HG02870 (cell line): ENCODE results near the gene MRPS2.

Experiments used
- ATAC-seq: cut with Tn5 transposase; IDR thresholded peaks from one replicate; pipeline ENCODE4 v1.9.1; 2021; ENCODE audit warnings: mild to moderate bottlenecking, moderate library complexity; ENCODE audit not compliant: unreplicated experiment

MRPS2 gene

DNA sequence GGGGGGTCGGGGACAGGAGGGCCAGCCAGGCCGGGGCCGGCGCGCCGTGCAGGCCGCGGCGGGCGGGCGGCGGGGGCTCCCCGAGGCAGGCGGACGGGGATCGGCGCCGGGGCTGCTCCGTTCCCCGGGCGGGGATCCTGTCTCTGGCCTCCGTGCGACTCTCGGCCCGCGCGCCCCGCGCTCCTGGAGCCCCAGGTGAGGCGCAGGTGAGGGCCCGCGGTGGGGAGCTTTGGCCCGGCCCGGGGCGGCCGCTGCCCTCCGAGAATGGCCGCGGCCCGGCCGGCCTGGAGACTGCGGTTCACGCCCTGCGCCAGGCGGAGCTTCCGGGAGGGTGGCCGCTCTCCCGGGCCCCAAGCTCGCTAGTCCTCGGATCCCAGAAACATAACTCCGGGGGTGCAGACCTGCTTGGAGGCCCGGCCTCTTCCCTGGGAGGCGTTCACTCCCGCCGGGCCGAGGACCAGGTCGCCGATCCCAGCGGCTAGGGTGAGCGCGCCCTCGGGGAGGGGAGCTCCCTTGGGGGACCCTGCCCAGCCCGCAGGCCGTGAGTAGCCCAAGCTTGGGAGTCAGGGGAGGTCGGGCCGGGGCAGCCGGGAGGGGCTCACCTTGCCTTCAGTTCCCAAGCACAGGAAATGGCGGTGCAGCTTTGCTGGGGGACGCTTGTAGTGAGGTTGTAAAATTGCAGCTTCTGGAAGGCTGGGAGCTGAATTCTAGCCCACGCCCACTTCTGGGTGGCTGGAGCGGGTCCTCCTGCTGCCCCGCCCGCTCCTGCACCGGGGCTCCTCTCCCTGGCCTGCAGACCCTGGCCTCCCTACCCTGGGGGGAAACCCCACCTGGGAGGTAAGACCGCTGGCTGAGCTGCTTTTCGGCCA, 20.2 kb upstream of the MRPS2 start:
- ATAC-seq, result no peak

DNA sequence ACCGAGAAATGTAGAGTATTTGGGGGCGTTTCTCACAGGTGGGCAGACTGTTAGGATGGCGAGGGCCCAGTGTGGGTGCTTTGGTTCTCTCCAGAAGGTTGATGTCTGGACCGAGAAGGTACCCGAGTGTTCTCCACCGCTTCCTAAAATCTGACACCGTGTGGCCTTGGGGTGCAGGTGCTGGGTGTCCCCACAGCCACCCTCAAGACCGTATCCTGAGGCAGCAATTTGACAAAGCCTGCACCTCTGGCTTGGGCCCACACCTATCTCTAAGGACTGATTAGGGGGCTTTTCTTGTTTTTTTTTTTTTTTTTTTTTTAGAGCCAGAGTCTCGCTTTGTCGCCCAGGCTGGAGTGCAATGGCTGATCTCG, 19.6 kb upstream of the MRPS2 start:
- ATAC-seq, result no peak

- ATAC-seq, result no peak
Observed at GRCh38 chr9:135482015-135482754, 18.3 kb upstream of the MRPS2 start.

GRCh38 chr9:135484460-135485277, 15.8 kb upstream of the MRPS2 start:
- ATAC-seq, result no peak

- ATAC-seq, result no peak
Observed at GRCh38 chr9:135485385-135485784, 15.1 kb upstream of the MRPS2 start.

- no peak for ATAC-seq
Observed at GRCh38 chr9:135485832-135486231, 14.7 kb upstream of the MRPS2 start.

DNA sequence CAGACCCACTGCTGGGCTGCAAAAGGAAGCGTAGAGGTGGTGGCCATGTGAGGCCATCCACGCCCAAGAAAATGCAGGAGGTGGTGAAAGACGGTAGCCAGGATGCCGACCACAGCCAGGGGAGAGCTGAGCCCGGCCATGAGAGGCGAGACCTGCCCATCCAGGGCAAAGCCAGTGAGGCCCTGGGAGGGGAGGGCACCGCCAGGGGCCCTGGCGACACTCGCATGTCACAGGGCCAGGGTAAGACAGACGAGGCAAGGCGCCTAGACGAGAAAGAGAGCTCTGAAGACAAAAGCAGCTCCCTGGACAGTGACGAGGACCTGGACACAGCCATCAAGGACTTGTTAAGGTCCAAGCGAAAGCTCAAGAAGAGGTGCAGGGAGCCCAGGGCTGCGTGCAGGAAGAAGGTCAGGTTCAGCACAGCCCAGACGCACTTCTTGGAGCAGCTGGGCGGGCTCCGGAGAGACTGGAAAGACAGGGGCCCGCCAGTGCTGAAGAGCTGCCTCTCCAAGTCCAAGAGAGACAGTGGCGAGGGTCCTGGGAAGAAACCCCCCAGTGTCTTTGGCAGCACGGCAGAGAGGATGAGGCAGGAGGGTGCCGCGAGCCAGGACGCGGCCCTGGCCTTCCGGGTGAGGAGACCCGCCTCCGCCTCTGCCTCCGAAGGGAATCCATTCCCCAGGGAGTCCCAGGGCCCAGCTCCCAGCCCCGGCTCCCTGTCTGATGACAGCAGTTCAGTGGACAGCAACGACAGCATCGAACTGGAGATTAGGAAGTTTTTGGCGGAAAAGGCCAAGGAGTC, 14.0 kb upstream of the MRPS2 start:
- ATAC-seq, result no peak

GRCh38 chr9:135487281-135488012, 13.0 kb upstream of the MRPS2 start:
- no peak for ATAC-seq

DNA sequence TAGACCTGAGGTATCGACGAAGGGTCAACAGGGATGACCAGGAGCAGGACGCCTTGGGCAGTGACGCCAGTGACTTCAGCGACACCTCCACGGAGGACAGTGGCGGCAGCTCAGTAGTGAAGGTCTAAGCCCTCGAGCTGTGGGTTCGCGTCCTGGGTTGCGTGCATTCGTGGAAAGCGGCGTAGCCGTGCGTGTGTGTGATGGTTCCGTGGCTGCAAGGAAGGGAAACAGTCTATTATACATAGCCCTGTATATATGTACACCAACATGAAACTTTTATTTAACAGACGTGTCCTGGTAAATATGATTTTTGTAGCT, 12.5 kb upstream of the MRPS2 start:
- ATAC-seq, result no peak

DNA sequence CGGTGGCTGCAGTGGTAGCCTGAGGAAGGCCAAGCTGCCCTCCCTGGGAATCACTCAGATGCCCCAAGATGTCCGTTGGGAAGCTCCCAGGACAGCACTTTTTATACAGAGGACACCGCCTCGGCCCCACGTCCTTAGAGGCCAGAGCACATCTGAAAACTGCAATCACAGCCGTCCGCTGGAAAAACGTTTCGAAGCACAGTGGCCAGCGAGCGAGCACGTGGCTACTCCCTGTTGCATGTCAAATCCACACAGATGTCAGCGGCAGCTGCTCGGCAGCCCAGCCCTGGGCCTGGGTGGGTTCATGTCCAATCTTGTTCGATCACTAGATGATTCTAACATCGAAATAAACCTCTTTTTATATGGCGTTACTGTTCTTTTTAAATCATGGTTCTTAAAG, 12.0 kb upstream of the MRPS2 start:
- ATAC-seq, result no peak

DNA sequence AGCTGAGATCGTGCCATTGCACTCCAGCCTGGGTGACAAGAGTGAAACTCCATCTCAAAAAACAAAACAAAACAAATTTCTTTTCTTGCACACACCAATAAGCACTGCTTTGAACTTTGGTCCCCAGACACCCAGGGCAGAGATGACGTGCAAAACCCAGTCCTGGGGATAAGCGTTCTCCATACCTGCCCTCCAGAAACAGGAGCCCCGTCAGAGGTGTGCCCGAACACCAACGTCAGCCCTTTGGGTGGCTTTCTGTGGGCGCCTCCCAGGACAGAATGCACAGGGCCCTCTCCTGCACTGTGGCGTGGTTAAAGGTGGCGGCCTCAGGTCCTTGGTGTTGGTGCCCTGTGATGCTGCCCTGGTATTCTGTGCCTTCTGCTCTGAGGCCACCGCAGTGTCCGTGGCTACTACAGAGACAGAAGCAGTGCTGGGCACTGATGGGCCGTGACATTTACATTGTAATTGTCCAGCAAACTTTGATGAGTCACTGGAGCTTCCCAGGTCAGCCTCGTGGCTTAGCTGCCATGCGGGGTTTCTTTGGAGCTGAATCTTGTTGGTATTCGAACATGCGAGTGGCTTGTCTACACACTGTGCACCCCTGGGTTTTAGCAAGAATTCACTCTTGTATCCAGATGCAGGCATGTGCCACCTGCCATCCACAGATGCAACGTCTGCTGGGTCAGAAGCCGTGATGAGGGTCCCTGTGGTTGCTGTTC, 11.1 kb upstream of the MRPS2 start:
- no peak for ATAC-seq

DNA sequence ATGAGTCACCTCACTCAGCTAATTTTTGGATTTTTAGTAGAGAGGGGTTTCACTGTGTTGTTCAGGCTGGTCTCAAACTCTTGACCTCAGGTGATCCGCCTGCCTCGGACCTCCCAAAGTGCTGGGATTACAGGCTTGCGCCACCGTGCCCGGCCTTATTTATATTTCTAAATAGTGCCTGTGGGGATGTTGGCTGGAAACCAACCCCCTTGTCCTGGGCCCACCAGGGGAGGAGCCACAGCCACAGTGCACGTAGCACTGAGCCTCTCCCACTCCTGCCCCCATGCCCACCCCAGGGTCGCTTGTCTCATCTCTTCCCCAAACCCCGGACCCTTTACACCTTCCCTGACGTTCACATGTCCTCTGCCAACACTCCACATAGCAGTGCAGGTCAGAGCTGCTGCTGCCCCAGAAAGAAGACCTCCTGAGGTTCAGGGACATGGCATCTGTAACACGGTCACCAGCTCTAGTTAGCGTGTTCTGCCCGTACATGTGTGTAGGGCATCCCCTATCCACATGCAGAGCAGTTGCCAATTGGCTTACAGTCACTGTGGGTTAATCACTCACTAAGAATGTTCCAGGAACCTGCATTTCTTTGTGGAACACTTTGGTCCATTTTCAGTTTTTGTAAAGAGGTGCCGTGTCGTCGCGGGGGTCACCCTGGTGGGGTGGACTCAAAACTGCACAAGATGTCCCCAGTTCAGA, 10.2 kb upstream of the MRPS2 start:
- ATAC-seq, result no peak

- ATAC-seq, result no peak
Observed at GRCh38 chr9:135490980-135491464, 9.5 kb upstream of the MRPS2 start.

GRCh38 chr9:135491764-135492163, 8.7 kb upstream of the MRPS2 start:
- no peak for ATAC-seq

DNA sequence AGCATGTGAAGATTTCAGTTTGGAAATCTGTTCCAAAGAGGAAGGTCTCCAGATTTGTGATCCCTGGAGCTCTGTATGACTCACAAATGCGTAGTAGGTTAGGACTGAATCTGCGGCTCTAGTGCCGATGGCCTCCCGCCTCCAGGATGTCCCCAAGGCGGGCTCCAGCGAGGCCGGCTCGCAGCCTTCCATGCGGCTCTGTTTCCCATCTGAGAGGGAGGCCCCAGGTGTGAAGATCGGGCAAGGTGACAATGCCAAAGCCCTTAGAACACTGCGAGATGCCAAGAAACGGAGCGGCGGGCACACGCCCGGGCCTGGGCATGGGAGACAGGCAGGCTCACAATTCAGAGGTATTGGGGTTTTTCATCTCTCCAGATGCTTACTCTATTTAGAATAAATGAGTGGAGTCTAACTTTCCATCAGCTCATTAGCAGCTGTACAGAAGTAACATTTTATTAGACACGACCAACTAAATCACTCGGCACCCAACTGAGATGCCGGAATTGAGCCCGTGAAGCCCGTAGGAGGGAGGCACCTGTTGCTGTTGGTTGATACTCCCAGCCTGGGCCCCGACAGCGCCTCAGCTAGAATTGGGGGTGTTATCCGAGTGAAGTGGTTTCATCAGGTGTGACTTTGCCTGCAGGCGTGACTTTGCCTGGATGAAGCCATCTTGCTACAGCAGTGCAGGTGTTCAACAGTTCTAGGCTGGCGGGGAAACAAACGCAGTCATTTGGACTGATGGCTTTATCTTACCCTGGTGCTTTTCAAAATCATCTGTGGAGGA, 7.4 kb upstream of the MRPS2 start:
- ATAC-seq, result no peak

- ATAC-seq, result no peak
Observed at GRCh38 chr9:135494791-135495559, 5.5 kb upstream of the MRPS2 start.
